NCI-H748 (cell line): ENCODE results near the gene SLC6A13.

Experiments used
- DNase-seq: peaks from one replicate; lab custom pipeline; 2025; ENCODE audit not compliant: unreplicated experiment; lab: John Stamatoyannopoulos, UW

The SLC6A13 gene

DNA sequence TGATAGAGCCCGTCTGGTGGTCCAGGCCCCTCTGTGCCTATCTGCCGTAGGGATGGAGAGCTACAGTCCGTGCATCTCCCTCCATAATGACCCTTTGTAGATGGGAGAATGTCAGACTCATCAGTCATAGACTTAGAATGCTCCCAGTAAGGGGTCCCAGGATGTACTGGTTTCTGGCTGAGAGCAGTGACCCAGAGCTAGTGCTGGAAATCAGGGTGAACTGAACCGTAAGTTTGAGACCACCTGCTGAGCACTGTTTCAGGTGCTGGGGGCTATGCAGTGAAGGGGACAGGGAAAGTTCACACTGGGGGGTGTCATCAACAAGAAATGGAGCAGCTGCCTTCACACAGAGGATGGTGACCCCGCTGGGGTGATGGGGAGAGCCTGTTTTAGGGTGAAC, 82.8 kb downstream of the SLC6A13 start:
- no peak for DNase-seq

GRCh38 chr12:179131-179884, 83.3 kb downstream of the SLC6A13 start:
- DNase-seq: no peak

GRCh38 chr12:178829-179109, 83.9 kb downstream of the SLC6A13 start:
- no peak for DNase-seq

DNA sequence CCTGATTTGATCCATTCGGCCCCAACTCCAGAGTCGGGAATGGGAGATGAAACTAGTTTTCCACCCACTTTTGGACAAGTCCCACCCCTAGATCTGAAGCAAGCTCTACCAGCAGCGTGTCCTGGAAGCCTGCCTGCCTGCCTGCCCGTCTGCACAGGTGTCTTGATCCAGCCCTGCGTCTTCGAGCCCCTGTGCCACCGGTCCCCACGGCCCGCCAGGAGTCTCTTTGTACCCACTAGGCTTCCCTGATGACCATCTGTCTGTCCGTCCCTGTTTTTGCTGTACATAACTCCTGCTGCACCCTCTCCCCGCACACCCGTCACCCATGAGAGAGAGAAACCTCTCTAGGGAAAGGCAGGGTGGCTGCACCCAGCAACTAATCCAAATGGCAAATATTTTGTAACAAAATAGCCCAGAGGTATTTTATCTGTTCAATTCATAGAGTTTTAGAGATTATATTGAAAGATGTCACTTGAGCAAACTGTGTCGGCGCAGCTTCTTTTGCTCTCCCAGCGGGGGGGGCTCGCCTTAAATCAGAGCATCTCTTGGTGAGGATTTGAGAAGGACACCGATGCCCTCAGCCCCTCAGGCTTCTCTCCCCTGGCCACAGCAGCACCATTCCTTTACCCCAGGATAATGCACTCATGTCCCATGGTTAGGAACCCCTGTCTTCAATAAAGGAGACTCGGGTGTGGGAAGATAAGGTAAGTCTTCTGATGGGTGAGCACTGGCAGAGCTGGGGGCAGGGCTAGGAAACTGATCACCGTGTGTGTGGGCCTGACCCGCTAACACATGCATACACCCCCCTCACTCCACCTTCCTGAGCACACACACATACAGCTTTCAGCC, 84.4 kb downstream of the SLC6A13 start:
- no peak for DNase-seq

DNA sequence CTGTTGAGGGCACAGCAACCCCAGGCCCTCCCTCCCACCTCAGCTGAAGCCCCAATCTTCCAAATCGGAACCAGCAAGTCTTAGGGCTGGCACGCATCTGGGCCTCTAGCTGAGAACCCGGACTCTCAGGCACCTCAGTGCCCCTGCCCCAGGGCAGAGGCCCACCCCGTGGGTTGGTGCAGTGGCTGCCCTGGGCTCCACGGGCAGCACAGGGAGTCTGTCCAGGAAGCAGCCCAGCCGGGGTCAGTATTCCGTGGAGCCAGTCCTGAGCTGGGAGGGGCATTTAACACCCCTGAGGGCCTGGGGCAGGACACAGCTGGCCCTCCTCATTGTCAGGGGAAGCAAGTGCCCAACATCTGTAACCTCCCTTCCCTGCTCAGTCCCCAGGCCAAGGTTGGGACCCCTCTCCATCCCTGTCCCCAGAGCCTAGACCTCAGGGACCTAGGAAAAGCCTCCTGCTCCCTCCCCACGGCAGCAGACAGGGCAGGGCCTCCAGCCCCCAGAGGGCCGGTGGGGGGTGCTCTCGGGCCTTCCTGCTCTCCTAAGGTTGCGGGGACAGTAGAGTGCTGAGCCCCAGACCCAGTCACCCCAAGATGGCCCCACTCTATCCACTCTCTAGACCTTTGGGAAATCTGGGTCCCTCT, 85.2 kb downstream of the SLC6A13 start:
- DNase-seq: no peak

- DNase-seq: no peak
These were observed 86.1 kb downstream of the SLC6A13 start for GRCh38 chr12:176321-177181.

DNA sequence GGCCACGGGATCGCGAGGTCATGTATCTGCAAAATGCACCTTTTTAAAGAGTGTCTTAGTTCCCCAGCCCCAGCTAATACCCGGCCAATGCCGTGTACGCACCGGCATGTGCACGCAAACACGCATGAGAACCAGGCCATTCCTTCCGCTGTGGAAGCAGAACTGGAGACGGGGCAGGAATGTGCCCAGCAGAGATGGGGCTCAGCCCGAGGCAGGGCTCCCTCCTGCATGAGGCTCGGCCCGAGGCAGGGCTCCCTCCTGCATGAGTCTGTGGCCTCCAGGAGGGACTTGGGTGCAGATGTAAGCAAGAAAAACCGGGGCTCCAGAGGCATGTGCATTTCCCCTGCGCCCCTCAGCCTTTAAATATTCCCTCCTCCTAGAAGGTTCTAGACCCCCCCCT, 86.9 kb downstream of the SLC6A13 start:
- DNase-seq: no peak

DNA sequence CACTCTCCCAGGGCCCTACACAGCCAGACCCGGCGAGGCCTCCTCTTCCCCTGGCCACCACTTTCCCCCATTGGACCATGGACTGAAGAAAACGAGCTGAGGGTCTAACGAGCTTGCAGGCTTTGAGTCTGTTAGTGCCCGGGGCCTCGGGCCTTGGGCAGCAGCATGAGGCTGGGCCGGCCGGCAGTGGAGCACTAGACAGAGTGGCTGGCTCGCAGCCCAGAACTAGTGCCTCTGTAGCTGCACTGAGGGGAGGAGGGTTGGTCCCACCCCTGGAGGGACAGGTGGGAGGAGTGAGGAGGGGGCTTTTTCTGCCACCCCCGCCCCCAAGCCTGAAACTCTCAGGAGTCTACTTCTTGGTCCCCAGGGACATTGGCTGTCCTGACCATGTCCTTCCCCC, 87.4 kb downstream of the SLC6A13 start:
- DNase-seq: no peak

- no peak for DNase-seq
These were observed 88.0 kb downstream of the SLC6A13 start for GRCh38 chr12:174596-174995.

- no peak for DNase-seq
These were observed 88.5 kb downstream of the SLC6A13 start for GRCh38 chr12:174124-174523.

- no peak for DNase-seq
These were observed 89.9 kb downstream of the SLC6A13 start for GRCh38 chr12:172732-173161.

GRCh38 chr12:171743-172676, 90.6 kb downstream of the SLC6A13 start:
- DNase-seq: peak; percentile 6

DNA sequence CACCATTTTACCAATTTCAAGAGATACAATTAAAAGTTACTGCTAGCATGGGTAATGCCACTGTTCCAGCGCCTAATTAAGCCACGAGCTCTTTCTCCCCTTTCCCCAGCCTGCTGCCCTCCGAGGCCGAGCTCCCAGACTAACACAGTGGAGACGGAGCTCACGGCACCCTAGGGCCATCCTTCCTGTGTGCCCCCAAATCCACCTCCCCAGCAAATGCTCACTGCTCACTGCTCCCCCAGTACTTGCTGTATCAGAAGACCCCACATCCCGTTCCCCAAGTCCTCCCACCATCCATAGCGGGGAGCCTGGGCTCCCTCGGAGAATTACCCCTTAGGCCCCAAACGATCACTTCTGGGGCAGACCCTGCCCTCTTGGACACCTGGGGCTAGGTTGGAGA, 91.4 kb downstream of the SLC6A13 start:
- DNase-seq: no peak
